Measurements from ENCODE around the gene SHISA7. TPM values are rescaled to one million over a fixed set of nuclear protein-coding genes. Genes with fewer than 3 reads are reported as not detected.

SHISA7 gene
- total RNA-seq, 1 experiment from 2014 or later = not detected

- Histone ChIP-seq H3K27ac (ENCODE audit: low read length) (no peak overlapping the region), H3K4me1 (ENCODE audit: low read length) (peaks cover 5% of the 10 kb centered on the region), H3K27me3 (ENCODE audit: low read length) (no peaks in the 10 kb centered on the region), H3K9ac (ENCODE audit: low read length) (no peak overlapping the region), H3K9me3 (ENCODE audit: low read length) (no peaks in the 10 kb centered on the region), H3K4me2 (ENCODE audit: low read depth, low read length, poor library complexity, severe bottlenecking) (no peak overlapping the region), H2AFZ (ENCODE audit: low read length) (no peak overlapping the region), H3K36me3 (ENCODE audit: insufficient read depth, low read length) (peaks cover 6% of the 10 kb centered on the region), H3K79me2 (ENCODE audit: low read length) (peaks cover 22% of the 10 kb centered on the region), H4K20me1 (ENCODE audit: insufficient read depth, low read depth, low read length) (no peaks in the 10 kb centered on the region; the same call in 1 of the 2 replicates), H3K9me2 (replicated peaks; ENCODE audit: insufficient read depth, low read length) (no peaks in the 10 kb centered on the region), H3K4me3 (ENCODE audit: low read length) (no peak overlapping the region)
- DNase-seq = no peak
These were observed 12.6 kb upstream of the SHISA7 start for GRCh38 chr19:55455576-55456235.

DNA sequence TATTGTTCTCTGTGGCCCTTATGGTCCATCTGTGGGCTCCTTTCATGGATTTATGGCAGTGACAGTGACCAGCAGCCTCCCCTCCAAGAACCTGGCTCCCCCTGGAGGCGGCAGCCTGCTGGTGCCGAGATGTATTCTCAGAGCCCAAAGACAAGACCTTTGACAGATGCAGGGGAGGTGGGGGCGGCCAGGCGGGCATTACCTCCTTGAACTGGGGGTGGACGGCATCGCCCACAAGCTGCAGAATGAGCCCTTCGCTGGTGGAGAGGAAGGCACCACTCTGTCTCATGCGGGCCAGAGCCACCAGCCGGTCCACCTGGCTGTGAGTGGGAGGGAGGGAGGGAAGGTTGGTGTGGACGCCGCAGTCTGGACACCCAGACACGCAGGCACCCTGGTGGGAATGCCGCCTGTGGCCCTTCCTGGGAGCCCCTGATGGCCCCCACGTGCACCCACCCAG is 11.7 kb upstream of the SHISA7 start:
- Histone ChIP-seq H3K27me3 (ENCODE audit: low read length) (no peaks in the 10 kb centered on the region), H3K9ac (ENCODE audit: low read length) (no peak overlapping the region), H3K79me2 (ENCODE audit: low read length) (peaks cover 13% of the 10 kb centered on the region; the same call in 1 of the 2 replicates), H3K4me2 (ENCODE audit: low read depth, low read length, poor library complexity, severe bottlenecking) (no peak overlapping the region), H3K9me2 (replicated peaks; ENCODE audit: insufficient read depth, low read length) (no peaks in the 10 kb centered on the region), H3K36me3 (ENCODE audit: insufficient read depth, low read length) (peaks cover 6% of the 10 kb centered on the region), H2AFZ (ENCODE audit: low read length) (no peak overlapping the region), H3K4me1 (ENCODE audit: low read length) (no peaks in the 10 kb centered on the region; the same call in 1 of the 2 replicates), H3K9me3 (ENCODE audit: low read length) (no peaks in the 10 kb centered on the region), H4K20me1 (ENCODE audit: insufficient read depth, low read depth, low read length) (no peaks in the 10 kb centered on the region; the same call in 1 of the 2 replicates), H3K4me3 (ENCODE audit: low read length) (no peak overlapping the region), H3K27ac (ENCODE audit: low read length) (no peak overlapping the region)
- DNase-seq = peak; percentile 87

- DNase-seq = no peak
- H3K9ac ChIP-seq (ENCODE audit: low read length) = no peak overlapping the region
These were observed 10.6 kb upstream of the SHISA7 start for GRCh38 chr19:55453511-55454260.

GRCh38 chr19:55452749-55453346 is 9.7 kb upstream of the SHISA7 start:
- Histone ChIP-seq H3K4me2 (ENCODE audit: low read depth, low read length, poor library complexity, severe bottlenecking) (no peak overlapping the region), H3K79me2 (ENCODE audit: low read length) (no peaks in the 10 kb centered on the region; the same call in 1 of the 2 replicates), H4K20me1 (ENCODE audit: insufficient read depth, low read depth, low read length) (no peaks in the 10 kb centered on the region; the same call in 1 of the 2 replicates), H3K4me3 (ENCODE audit: low read length) (no peak overlapping the region), H3K9me2 (replicated peaks; ENCODE audit: insufficient read depth, low read length) (no peaks in the 10 kb centered on the region), H3K4me1 (ENCODE audit: low read length) (no peaks in the 10 kb centered on the region), H3K9ac (ENCODE audit: low read length) (no peak overlapping the region), H3K27ac (ENCODE audit: low read length) (no peak overlapping the region), H3K9me3 (ENCODE audit: low read length) (no peaks in the 10 kb centered on the region), H3K36me3 (ENCODE audit: insufficient read depth, low read length) (peaks cover 6% of the 10 kb centered on the region), H2AFZ (ENCODE audit: low read length) (no peak overlapping the region), H3K27me3 (ENCODE audit: low read length) (no peaks in the 10 kb centered on the region)
- DNase-seq = peak; percentile 88

More at GRCh38 chr19:55453511-55454260, 10.6 kb upstream of the SHISA7 start:
- Histone ChIP-seq H3K27ac (ENCODE audit: low read length) (no peak overlapping the region), H3K27me3 (ENCODE audit: low read length) (no peaks in the 10 kb centered on the region), H2AFZ (ENCODE audit: low read length) (no peak overlapping the region), H3K4me3 (ENCODE audit: low read length) (no peak overlapping the region), H3K4me2 (ENCODE audit: low read depth, low read length, poor library complexity, severe bottlenecking) (no peak overlapping the region), H3K36me3 (ENCODE audit: insufficient read depth, low read length) (peaks cover 6% of the 10 kb centered on the region), H3K9me2 (replicated peaks; ENCODE audit: insufficient read depth, low read length) (no peaks in the 10 kb centered on the region), H3K79me2 (ENCODE audit: low read length) (peaks cover 3% of the 10 kb centered on the region; the same call in 1 of the 2 replicates), H3K4me1 (ENCODE audit: low read length) (no peaks in the 10 kb centered on the region), H3K9me3 (ENCODE audit: low read length) (no peaks in the 10 kb centered on the region), H4K20me1 (ENCODE audit: insufficient read depth, low read depth, low read length) (no peaks in the 10 kb centered on the region; the same call in 1 of the 2 replicates)

DNA sequence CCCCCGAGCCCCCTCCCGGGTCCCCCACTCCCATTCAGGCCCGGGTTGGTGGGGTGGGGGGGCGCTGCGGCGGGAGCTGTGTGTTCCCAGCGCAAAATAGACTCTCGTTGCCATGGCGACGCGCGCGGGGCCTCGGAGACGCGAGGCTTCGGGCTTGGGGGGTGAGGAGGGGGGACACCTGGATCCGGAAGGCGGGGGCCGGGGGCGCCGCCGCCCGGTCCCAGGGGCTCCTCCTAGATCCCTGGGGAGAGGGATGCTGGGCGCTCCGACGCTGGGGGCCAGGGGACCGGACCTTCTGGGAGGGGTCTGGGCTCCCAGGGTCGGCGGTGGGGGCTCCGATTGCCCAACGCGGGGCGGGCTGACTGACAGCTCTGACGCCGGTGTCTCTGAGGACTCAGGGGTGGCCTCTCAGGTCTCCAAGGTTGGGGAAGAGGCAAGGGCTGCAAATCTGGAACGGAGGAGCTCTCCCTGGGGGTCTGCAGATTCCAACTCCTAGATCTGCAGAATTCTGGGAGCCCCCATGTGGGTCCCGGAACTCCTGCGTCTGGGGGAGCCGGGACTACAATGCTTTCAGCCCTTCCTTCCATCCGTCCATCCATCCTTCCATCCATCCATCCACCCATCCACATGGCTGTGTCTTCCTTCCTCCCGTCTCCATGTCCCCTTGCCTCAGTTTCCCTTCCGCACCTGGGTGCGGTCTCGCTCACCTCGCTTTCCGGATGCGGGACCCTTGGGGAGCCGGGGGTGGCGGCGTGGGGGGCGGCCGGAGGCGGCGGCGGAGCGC is 9.1 kb upstream of the SHISA7 start:
- DNase-seq = peak; percentile 62
- no peaks in the 10 kb centered on the region for H3K9me2 ChIP-seq (replicated peaks; ENCODE audit: insufficient read depth, low read length)
- no peak overlapping the region for H3K9ac ChIP-seq (ENCODE audit: low read length)
- no peaks in the 10 kb centered on the region for H3K9me3 ChIP-seq (ENCODE audit: low read length)
- H3K4me2 ChIP-seq (ENCODE audit: low read depth, low read length, poor library complexity, severe bottlenecking) = no peak overlapping the region
- H3K27ac ChIP-seq (ENCODE audit: low read length) = no peak overlapping the region
- no peaks in the 10 kb centered on the region; the same call in 1 of the 2 replicates for H4K20me1 ChIP-seq (ENCODE audit: insufficient read depth, low read depth, low read length)
- peaks cover 6% of the 10 kb centered on the region for H3K36me3 ChIP-seq (ENCODE audit: insufficient read depth, low read length)
- H3K79me2 ChIP-seq (ENCODE audit: low read length) = no peaks in the 10 kb centered on the region; the same call in 1 of the 2 replicates
- no peak overlapping the region for H2AFZ ChIP-seq (ENCODE audit: low read length)
- no peaks in the 10 kb centered on the region for H3K27me3 ChIP-seq (ENCODE audit: low read length)
- H3K4me3 ChIP-seq (ENCODE audit: low read length) = no peak overlapping the region
- H3K4me1 ChIP-seq (ENCODE audit: low read length) = no peaks in the 10 kb centered on the region

DNA sequence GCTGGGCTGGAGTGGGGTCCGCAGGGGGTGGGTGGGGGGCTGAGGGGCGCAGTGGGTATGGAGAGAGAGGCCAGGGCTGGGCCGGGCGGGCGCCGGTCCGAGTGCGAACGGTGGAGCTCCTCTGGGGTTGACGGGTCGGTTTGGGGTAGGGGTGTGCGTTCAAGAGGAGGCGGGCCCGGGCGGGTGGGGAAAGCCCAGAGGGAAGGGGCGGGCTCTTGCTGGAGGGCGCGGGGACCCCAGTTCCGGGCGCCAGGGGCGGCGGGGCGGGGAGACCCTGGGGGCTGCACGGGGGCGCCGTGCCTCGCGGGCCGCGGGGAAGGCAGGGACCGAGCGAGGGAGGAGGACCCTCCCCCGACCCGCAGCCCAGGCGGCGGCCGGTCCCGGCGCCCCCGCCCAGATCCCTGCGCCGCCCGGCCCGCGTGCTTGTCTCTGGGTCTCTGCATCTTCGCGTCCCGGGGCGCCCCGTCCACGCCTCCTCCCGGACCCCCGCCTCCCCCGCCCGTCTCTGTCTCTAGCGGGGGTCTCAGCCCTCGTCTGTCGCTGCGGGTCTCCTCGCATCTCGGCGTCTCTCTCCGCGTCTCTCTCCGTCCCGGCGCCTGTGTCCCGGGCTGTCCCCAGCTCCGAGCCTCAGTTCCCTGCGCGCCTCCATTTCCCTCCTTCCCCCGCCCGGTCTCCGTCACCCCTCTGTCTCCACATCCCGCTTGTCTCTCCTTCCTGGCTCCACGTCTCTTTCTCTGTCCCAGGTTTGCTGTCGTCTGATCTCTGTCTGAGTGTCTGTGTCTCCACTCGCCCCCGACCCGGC is 8.3 kb upstream of the SHISA7 start:
- no peaks in the 10 kb centered on the region for H3K9me2 ChIP-seq (replicated peaks; ENCODE audit: insufficient read depth, low read length)
- H4K20me1 ChIP-seq (ENCODE audit: insufficient read depth, low read depth, low read length) = no peaks in the 10 kb centered on the region; the same call in 1 of the 2 replicates
- no peak overlapping the region for H3K4me3 ChIP-seq (ENCODE audit: low read length)
- no peaks in the 10 kb centered on the region for H3K27me3 ChIP-seq (ENCODE audit: low read length)
- no peaks in the 10 kb centered on the region for H3K4me1 ChIP-seq (ENCODE audit: low read length)
- no peak for DNase-seq
- no peaks in the 10 kb centered on the region for H3K9me3 ChIP-seq (ENCODE audit: low read length)
- H3K27ac ChIP-seq (ENCODE audit: low read length) = no peak overlapping the region
- peaks cover 6% of the 10 kb centered on the region for H3K36me3 ChIP-seq (ENCODE audit: insufficient read depth, low read length)
- H2AFZ ChIP-seq (ENCODE audit: low read length) = no peak overlapping the region
- no peak overlapping the region for H3K4me2 ChIP-seq (ENCODE audit: low read depth, low read length, poor library complexity, severe bottlenecking)
- no peaks in the 10 kb centered on the region for H3K79me2 ChIP-seq (ENCODE audit: low read length)
- H3K9ac ChIP-seq (ENCODE audit: low read length) = no peak overlapping the region

DNA sequence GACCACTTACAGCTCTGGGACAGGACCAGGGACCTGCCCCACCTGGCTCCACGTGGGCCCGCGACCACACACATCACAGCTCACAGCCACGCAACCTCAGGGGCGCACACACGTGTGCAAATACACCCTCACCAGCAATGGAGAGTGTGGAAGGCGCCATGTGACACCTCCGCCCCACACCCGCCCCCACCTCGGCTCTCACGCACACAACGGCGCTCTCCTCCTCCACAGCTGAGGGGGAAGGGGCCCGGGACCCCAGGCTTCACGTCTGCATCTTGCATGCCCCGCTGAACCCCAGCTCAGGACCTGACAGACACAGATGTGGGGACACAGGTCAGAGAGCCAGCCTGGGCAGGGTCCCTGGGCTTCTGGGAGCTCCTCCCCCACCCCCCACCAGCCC is 6.4 kb upstream of the SHISA7 start:
- Histone ChIP-seq H2AFZ (ENCODE audit: low read length) (no peak overlapping the region), H3K9me2 (replicated peaks; ENCODE audit: insufficient read depth, low read length) (no peaks in the 10 kb centered on the region), H3K9ac (ENCODE audit: low read length) (no peak overlapping the region), H3K27ac (ENCODE audit: low read length) (no peak overlapping the region), H3K4me1 (ENCODE audit: low read length) (no peaks in the 10 kb centered on the region), H3K4me2 (ENCODE audit: low read depth, low read length, poor library complexity, severe bottlenecking) (no peak overlapping the region), H3K79me2 (ENCODE audit: low read length) (no peaks in the 10 kb centered on the region), H3K9me3 (ENCODE audit: low read length) (no peaks in the 10 kb centered on the region), H3K4me3 (ENCODE audit: low read length) (no peak overlapping the region), H3K36me3 (ENCODE audit: insufficient read depth, low read length) (peaks cover 6% of the 10 kb centered on the region), H3K27me3 (ENCODE audit: low read length) (no peaks in the 10 kb centered on the region), H4K20me1 (ENCODE audit: insufficient read depth, low read depth, low read length) (no peaks in the 10 kb centered on the region; the same call in 1 of the 2 replicates)
- no peak for DNase-seq

Data from Karpas-422 (cell line).